ENCODE measurements around the gene KIF5A.
"Not testable (repeated sequence)": the region's sequence is repeated elsewhere in the genome, so short reads cannot be mapped to it uniquely, and the experiment has no call there.

The KIF5A gene

DNA sequence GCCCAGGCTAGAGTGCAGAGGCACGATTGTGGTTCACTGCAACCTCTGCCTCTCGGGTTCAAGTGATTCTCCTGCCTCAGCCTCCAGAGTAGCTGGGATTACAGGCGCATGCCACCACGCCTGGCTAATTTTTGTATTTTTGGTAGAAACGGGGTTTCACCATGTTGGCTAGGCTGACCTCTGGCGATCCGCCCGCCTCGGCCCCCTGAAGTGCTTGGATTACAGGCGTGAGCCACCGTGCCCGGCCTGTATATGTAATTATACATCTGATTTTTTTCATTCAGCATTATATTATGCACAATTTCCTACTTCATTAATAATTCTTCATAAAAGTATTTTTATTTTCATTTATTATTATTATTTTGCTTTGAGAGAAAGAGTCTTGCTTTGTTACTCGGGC, 20.6 kb downstream of the KIF5A start:
- H3K4me1 ChIP-seq (ENCODE audit: control insufficient read depth, insufficient read depth, low read length); H3K9ac ChIP-seq (ENCODE audit: low read depth, low read length); H3K9me3 ChIP-seq (ENCODE audit: control insufficient read depth, insufficient read depth, low read length); H3K27me3 ChIP-seq (ENCODE audit: control insufficient read depth, insufficient read depth, low read length); H3K4me3 ChIP-seq (ENCODE audit: low read depth, low read length): not testable (repeated sequence)
- H3K36me3 ChIP-seq (ENCODE audit: control insufficient read depth, insufficient read depth, low read length), result peaks cover 38% of the 10 kb centered on the region

DNA sequence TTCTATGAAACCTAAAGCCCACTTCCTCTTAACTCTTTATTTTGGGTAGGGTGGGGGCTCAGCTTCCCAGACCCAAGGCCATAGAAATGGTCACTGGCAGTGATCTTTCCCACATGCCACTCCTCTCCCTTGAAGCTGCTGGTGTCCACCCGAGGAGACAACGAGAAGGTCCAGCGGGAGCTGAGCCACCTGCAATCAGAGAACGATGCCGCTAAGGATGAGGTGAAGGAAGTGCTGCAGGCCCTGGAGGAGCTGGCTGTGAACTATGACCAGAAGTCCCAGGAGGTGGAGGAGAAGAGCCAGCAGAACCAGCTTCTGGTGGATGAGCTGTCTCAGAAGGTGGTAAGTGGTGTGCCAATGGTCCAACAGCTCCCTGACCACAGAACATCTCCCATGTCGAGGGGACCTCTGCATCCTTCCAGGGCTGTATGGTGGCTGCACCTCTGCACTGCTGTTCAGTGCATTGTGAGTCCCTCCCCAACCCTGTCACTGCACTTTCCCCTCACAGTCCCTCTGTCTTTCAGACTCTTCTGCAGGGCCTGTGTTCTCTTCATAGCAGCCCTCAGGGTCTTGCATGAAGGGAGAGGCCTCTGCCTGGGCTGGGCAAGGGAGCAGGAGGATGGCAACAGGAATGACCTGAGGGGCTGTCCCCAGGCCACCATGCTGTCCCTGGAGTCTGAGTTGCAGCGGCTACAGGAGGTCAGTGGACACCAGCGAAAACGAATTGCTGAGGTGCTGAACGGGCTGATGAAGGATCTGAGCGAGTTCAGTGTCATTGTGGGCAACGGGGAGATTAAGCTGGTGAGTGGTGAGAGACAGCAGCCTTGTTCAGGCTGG, 22.3 kb downstream of the KIF5A start:
- Histone ChIP-seq H3K4me3 (ENCODE audit: low read depth, low read length) (no peak overlapping the region), H3K9me3 (ENCODE audit: control insufficient read depth, insufficient read depth, low read length) (no peaks in the 10 kb centered on the region), H3K36me3 (ENCODE audit: control insufficient read depth, insufficient read depth, low read length) (peaks cover 48% of the 10 kb centered on the region), H3K9ac (ENCODE audit: low read depth, low read length) (no peak overlapping the region), H3K27me3 (ENCODE audit: control insufficient read depth, insufficient read depth, low read length) (no peaks in the 10 kb centered on the region), H3K4me1 (ENCODE audit: control insufficient read depth, insufficient read depth, low read length) (no peaks in the 10 kb centered on the region)

DNA sequence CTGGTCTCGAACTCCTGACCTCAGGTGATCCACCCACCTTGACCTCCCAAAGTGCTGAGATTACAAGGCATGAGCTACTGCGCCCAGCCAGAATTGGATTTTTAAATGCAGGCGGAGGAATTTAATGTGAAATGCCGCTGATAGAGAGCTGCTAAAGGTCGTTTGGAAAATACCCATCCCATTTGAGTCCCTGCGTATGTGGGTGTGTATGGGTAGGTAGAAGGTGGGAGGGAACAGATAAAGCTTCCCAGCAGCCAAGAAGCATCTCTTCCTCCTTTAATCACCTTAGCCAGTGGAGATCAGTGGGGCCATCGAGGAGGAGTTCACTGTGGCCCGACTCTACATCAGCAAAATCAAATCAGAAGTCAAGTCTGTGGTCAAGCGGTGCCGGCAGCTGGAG, 25.0 kb downstream of the KIF5A start:
- Histone ChIP-seq H3K9me3 (ENCODE audit: control insufficient read depth, insufficient read depth, low read length) (no peaks in the 10 kb centered on the region), H3K4me1 (ENCODE audit: control insufficient read depth, insufficient read depth, low read length) (no peaks in the 10 kb centered on the region), H3K36me3 (ENCODE audit: control insufficient read depth, insufficient read depth, low read length) (peaks cover 42% of the 10 kb centered on the region)

DNA sequence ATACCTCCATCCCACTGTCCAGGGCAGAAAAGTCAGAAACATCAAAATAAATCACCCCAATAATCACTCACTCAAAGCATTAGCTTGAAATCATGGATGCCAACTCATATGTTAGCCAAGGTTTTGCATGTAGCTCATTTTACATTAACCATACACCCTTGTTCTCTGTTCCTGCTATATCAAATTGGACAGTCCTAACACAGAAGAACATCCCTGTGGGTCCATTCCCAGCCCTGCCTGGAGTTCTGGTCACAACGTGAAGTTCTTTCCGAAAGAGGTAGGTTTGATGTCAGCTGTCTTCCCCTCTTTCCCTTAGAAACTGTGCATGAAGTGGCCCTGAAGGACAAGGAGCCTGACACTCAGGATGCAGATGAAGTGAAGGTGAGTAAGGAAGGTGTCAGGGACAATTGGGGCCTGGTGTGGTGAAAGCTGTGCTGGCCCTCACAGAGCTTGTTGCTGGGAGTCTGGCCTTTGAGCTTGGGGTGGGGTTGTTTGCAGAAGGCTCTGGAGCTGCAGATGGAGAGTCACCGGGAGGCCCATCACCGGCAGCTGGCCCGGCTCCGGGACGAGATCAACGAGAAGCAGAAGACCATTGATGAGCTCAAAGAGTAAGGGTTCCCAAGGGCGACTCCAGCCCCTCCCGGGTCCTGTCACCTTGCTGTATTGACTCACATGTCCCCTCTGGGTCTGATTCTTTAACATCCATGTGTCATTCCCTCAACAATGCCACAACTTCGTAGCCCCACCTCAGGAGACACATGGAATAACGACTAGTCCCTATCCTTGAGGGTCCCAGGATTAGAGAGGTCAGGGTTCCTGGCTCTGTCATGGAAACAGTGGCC, 26.1 kb downstream of the KIF5A start:
- Histone ChIP-seq H3K4me3 (ENCODE audit: low read depth, low read length) (no peak overlapping the region), H3K9ac (ENCODE audit: low read depth, low read length) (no peak overlapping the region), H3K27me3 (ENCODE audit: control insufficient read depth, insufficient read depth, low read length) (no peaks in the 10 kb centered on the region), H3K9me3 (ENCODE audit: control insufficient read depth, insufficient read depth, low read length) (no peaks in the 10 kb centered on the region), H3K36me3 (ENCODE audit: control insufficient read depth, insufficient read depth, low read length) (peaks cover 42% of the 10 kb centered on the region), H3K4me1 (ENCODE audit: control insufficient read depth, insufficient read depth, low read length) (no peaks in the 10 kb centered on the region)

More for the DNA sequence above, 25.0 kb downstream of the KIF5A start:
- Histone ChIP-seq H3K27me3 (ENCODE audit: control insufficient read depth, insufficient read depth, low read length) (no peaks in the 10 kb centered on the region), H3K4me3 (ENCODE audit: low read depth, low read length) (no peak overlapping the region), H3K9ac (ENCODE audit: low read depth, low read length) (no peak overlapping the region)

DNA sequence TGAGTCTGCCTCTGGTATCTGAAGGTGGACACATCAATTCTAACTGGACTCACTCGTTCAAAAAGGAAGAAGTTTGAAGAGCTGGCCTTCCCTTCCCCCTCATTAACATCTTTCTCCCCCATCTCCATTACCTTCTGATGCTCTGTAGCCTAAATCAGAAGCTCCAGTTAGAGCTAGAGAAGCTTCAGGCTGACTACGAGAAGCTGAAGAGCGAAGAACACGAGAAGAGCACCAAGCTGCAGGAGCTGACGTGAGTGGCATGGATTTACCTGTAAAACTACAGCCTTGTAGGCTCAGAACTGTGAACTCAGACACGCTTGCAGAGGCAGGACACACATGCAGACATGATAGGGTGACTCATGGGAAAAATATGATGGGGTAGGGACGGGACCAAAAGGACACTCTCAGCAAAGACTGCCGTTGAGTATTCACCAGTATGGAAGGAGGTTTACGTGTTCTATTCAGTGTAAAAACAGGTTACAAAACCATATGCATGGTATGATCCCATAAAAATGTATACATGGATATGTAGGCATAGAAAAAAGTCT, 26.8 kb downstream of the KIF5A start:
- Histone ChIP-seq H3K4me3 (ENCODE audit: low read depth, low read length) (no peak overlapping the region), H3K9me3 (ENCODE audit: control insufficient read depth, insufficient read depth, low read length) (no peaks in the 10 kb centered on the region), H3K9ac (ENCODE audit: low read depth, low read length) (no peak overlapping the region), H3K4me1 (ENCODE audit: control insufficient read depth, insufficient read depth, low read length) (no peaks in the 10 kb centered on the region), H3K27me3 (ENCODE audit: control insufficient read depth, insufficient read depth, low read length) (no peaks in the 10 kb centered on the region), H3K36me3 (ENCODE audit: control insufficient read depth, insufficient read depth, low read length) (peaks cover 37% of the 10 kb centered on the region)

DNA sequence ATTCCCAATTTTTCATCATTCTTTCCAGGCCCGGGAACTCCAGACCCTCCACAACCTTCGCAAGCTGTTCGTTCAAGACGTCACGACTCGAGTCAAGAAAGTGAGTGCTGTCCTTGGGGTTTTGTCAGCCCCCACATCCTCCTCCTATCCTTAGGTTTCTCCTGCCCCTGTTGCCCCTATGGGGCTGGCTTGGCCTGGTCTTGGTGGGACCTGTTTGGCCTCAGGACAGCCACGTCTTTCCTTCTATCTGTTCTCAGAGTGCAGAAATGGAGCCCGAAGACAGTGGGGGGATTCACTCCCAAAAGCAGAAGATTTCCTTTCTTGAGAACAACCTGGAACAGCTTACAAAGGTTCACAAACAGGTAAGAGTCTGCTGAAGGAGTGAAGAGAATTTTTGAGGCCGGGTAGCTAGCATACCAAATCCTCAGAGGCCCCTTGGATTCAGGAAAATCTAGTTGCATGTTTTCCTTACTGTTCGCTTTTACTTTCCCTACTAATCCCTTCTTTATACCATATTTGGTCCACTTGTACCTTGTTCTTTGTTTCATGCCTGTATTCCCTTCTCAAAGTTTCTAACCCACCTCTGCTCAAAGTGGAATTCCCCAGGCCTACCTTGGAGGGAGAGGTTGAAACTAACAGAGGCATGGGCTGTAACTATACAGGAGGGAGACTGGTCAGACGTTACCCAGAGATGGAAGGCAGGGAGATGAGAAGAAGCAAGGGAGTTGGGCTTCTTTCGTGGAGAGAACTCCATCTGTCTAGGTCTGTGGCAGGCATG, 28.3 kb downstream of the KIF5A start:
- H3K27me3 ChIP-seq (ENCODE audit: control insufficient read depth, insufficient read depth, low read length), result no peaks in the 10 kb centered on the region
- peaks cover 23% of the 10 kb centered on the region for H3K36me3 ChIP-seq (ENCODE audit: control insufficient read depth, insufficient read depth, low read length)
- no peak overlapping the region for H3K4me3 ChIP-seq (ENCODE audit: low read depth, low read length)
- no peak overlapping the region for H3K9ac ChIP-seq (ENCODE audit: low read depth, low read length)
- H3K9me3 ChIP-seq (ENCODE audit: control insufficient read depth, insufficient read depth, low read length), result no peaks in the 10 kb centered on the region
- H3K4me1 ChIP-seq (ENCODE audit: control insufficient read depth, insufficient read depth, low read length), result no peaks in the 10 kb centered on the region

DNA sequence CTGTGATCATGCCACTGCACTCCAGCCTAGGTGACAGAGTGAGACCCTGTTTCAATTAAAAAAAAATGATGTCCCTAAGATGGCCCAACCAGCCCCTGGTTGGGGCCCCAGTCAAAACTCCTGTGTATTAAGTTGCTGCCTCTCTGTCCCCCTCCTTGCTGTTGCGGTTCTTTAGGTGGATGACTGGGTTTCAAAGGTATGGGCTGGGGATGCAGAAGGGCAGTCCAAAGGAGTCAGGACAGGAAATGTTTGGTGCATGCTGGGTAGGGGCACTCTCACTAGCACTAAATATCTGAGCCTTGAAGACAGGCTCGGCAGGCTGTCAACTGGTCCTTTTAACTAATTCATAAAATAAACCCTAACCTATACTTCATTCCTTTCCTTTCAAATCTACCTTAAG, 29.2 kb downstream of the KIF5A start:
- peaks cover 22% of the 10 kb centered on the region for H3K36me3 ChIP-seq (ENCODE audit: control insufficient read depth, insufficient read depth, low read length)
- H3K27me3 ChIP-seq (ENCODE audit: control insufficient read depth, insufficient read depth, low read length), result no peaks in the 10 kb centered on the region
- no peak overlapping the region for H3K9ac ChIP-seq (ENCODE audit: low read depth, low read length)
- no peak overlapping the region for H3K4me3 ChIP-seq (ENCODE audit: low read depth, low read length)
- no peaks in the 10 kb centered on the region for H3K4me1 ChIP-seq (ENCODE audit: control insufficient read depth, insufficient read depth, low read length)
- no peaks in the 10 kb centered on the region for H3K9me3 ChIP-seq (ENCODE audit: control insufficient read depth, insufficient read depth, low read length)

DNA sequence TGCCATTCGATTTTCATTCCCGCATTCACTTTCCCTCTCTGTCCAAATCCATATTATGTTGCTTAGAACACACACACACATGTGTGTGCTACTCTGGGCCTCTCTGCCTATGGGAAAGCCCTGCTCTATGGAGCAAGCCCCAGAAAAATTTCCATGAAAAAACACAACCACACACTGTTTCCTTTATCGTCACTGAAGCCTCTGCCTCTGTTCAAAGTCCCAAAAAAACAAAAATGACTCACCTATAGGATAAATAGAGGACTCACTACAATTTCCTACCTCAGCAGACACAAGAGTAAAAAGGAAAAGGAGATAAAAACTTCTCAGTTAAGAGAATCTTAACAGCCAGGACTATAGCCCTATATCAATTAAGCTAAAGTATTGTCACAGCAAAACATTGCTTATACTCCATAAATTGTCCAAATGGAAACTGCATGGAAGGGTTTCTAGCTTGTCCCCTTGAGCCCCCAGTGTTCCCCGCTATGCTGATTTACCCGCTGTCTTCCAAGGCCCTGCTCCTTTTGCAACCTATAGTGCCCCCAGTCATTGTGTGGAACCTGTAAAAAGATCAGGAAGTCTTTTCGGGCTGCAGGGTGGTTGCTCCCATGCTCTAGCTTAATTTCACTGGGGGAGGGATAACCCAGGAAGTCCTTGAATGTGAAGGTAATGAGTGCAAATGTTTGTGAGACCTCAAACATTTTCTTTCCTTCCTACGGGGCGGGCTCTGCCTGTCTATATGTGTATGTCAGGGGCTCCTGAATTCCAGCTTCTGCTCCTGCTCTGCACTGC, 30.0 kb downstream of the KIF5A start:
- Histone ChIP-seq H3K4me3 (ENCODE audit: low read depth, low read length) (no peak overlapping the region), H3K9ac (ENCODE audit: low read depth, low read length) (no peak overlapping the region), H3K4me1 (ENCODE audit: control insufficient read depth, insufficient read depth, low read length) (no peaks in the 10 kb centered on the region), H3K9me3 (ENCODE audit: control insufficient read depth, insufficient read depth, low read length) (no peaks in the 10 kb centered on the region), H3K27me3 (ENCODE audit: control insufficient read depth, insufficient read depth, low read length) (no peaks in the 10 kb centered on the region), H3K36me3 (ENCODE audit: control insufficient read depth, insufficient read depth, low read length) (peaks cover 22% of the 10 kb centered on the region)

DNA sequence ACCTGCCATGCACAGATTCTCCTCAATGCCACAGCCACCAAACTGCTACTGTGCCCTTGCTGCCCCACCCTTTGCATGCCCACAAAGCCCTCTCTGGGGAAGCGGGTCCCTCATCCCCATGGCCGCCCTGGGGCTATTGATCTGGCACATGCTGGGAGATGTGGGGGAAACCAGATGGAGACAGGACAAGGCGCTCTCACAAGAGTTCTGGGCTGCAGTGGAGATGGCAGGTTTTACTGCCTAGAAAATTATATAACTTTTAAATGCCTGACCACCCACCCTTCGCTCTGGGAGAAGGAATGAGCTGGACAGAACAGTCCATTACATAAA, 30.6 kb downstream of the KIF5A start:
- H3K27me3 ChIP-seq (ENCODE audit: control insufficient read depth, insufficient read depth, low read length), result no peaks in the 10 kb centered on the region
- H3K4me3 ChIP-seq (ENCODE audit: low read depth, low read length), result no peak overlapping the region
- no peaks in the 10 kb centered on the region for H3K4me1 ChIP-seq (ENCODE audit: control insufficient read depth, insufficient read depth, low read length)

DNA sequence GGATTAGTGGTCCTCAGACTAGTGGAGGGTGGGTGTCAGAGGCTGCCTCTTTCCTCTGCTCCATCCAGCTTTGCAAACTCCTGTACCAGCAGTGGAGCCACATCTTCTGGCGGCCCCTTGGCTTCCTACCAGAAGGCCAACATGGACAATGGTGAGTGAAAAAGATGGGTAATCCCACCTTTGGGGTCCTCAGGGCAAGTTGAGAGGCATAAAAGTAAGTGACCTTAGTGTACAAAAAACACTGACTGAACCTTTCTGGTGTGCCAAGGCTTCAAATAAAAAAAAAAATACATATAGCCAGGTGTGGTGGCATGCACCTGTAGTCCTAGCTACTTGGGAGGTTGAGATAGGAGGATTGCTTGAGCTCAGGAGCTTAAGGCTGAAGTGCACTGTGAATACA, 32.0 kb downstream of the KIF5A start:
- Histone ChIP-seq H3K4me3 (ENCODE audit: low read depth, low read length) (no peak overlapping the region), H3K27me3 (ENCODE audit: control insufficient read depth, insufficient read depth, low read length) (no peaks in the 10 kb centered on the region), H3K4me1 (ENCODE audit: control insufficient read depth, insufficient read depth, low read length) (no peaks in the 10 kb centered on the region), H3K36me3 (ENCODE audit: control insufficient read depth, insufficient read depth, low read length) (peaks cover 8% of the 10 kb centered on the region), H3K9ac (ENCODE audit: low read depth, low read length) (no peak overlapping the region), H3K9me3 (ENCODE audit: control insufficient read depth, insufficient read depth, low read length) (no peaks in the 10 kb centered on the region)

More for the DNA sequence above, 30.6 kb downstream of the KIF5A start:
- H3K9ac ChIP-seq (ENCODE audit: low read depth, low read length), result no peak overlapping the region
- H3K9me3 ChIP-seq (ENCODE audit: control insufficient read depth, insufficient read depth, low read length), result no peaks in the 10 kb centered on the region
- H3K36me3 ChIP-seq (ENCODE audit: control insufficient read depth, insufficient read depth, low read length), result peaks cover 18% of the 10 kb centered on the region

DNA sequence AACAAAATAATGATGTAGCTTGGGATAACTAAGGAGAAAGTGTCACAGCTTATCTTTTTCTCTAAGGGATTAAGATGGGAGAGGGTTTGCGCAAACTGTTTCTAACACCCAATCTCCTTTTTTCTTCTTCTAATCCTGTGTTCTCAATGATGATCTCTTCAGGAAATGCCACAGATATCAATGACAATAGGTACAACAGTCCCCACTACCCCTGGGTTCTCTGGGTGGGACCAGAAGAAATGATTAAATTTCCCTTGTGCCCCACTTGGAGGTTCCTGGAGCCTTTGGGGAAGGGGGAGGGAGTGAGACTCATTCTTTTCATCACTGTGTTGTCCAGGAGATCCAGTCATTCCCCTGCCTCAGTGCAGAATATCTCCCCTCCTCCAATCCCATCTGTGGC, 32.6 kb downstream of the KIF5A start:
- Histone ChIP-seq H3K4me1 (ENCODE audit: control insufficient read depth, insufficient read depth, low read length) (no peaks in the 10 kb centered on the region), H3K4me3 (ENCODE audit: low read depth, low read length) (no peak overlapping the region), H3K36me3 (ENCODE audit: control insufficient read depth, insufficient read depth, low read length) (peaks cover 6% of the 10 kb centered on the region), H3K27me3 (ENCODE audit: control insufficient read depth, insufficient read depth, low read length) (no peaks in the 10 kb centered on the region), H3K9ac (ENCODE audit: low read depth, low read length) (no peak overlapping the region), H3K9me3 (ENCODE audit: control insufficient read depth, insufficient read depth, low read length) (no peaks in the 10 kb centered on the region)
